K562 (cell line): ENCODE measurements around the gene LSM12. TPM values are rescaled to one million over a fixed set of nuclear protein-coding genes. Genes with fewer than 3 reads are reported as not detected.

Source experiments
- ATF1 ChIP-seq, 2 experiments: fragments of 450-650 bp in 1 of 2; IDR thresholded peaks; 2 replicates each; pipeline ENCODE4 v1.6.1; 2016; ENCODE audit warnings: missing compliant biosample characterization in 1 of 2, missing genetic modification characterization in 1 of 2
- CXXC5 ChIP-seq: fragments of 250-450 bp; sonication (Bioruptor Pico); IDR thresholded peaks from 2 replicates; pipeline ENCODE4 v1.8.0; 2022; ENCODE audit warnings: inconsistent platforms, mild to moderate bottlenecking, moderate library complexity
- HOXB6 ChIP-seq: fragments of 250-450 bp; sonication (Bioruptor Pico); IDR thresholded peaks from 2 replicates; pipeline ENCODE4 v1.5.1; 2022; ENCODE audit warnings: mild to moderate bottlenecking, borderline replicate concordance
- RBM22 ChIP-seq: fragments of 200-400 bp; formaldehyde crosslinking; IDR thresholded peaks from 2 replicates; pipeline ENCODE4 v1.6.1; 2018; ENCODE audit warnings: low read length, low read depth; ENCODE audit not compliant: poor library complexity, severe bottlenecking
- SAFB2 ChIP-seq: fragments of 200-400 bp; formaldehyde crosslinking; IDR thresholded peaks from 2 replicates; pipeline ENCODE4 v1.6.1; 2018; ENCODE audit warnings: borderline replicate concordance, low read length, low read depth, moderate library complexity; ENCODE audit not compliant: severe bottlenecking
- TAF9B ChIP-seq: fragments of 450-650 bp; IDR thresholded peaks from 2 replicates; pipeline ENCODE4 v1.6.1; 2018; ENCODE audit warnings: mild to moderate bottlenecking; ENCODE audit not compliant: partially characterized antibody
- U2AF2 ChIP-seq: fragments of 200-400 bp; formaldehyde crosslinking; optimal IDR thresholded peaks from 2 replicates; pipeline ENCODE3; 2017; ENCODE audit warnings: low read depth, mild to moderate bottlenecking, low read length
- ZFPM2 ChIP-seq: fragments of 250-450 bp; sonication (Bioruptor Pico); IDR thresholded peaks from 2 replicates; pipeline ENCODE4 v1.5.1; 2022; ENCODE audit warnings: mild to moderate bottlenecking
- ZNF695 ChIP-seq: fragments of 450-650 bp; formaldehyde crosslinking; IDR thresholded peaks from 2 replicates; pipeline ENCODE4 v1.4.0; 2020; ENCODE audit warnings: mild to moderate bottlenecking, moderate library complexity
- ZSCAN32 ChIP-seq: fragments of 450-650 bp; formaldehyde crosslinking; IDR thresholded peaks from 2 replicates; pipeline ENCODE4 v1.4.0; 2020; ENCODE audit warnings: mild to moderate bottlenecking, moderate library complexity
- polyA plus RNA-seq, 8 experiments: library from polyadenylated mRNA; depleted of rRNA in 4 of 8; stranded (reverse) in 5 of 8; unstranded in 3 of 8; fragments of >200 nt; fragmentation: Nextera tagmentation in 2 of 8; fragmentation: Illumina TruSeq in 1 of 8; extraction: Ambion mirVana in 2 of 8; extraction: Trizol in 1 of 8; gene quantifications; 2 replicates each; pipeline versions ENCODE4 v1.2.1 to v1.2.3, GENCODE V29; 2011 to 2014; ENCODE audit warnings: inconsistent platforms in 1 of 8, missing spikeins in 1 of 8
- total RNA-seq, 7 experiments: library from RNA; depleted of rRNA in 6 of 7; stranded (reverse); fragments of >200 nt in 6 of 7; fragmentation: Illumina TruSeq in 2 of 7; extraction: Trizol in 2 of 7; gene quantifications; 2 replicates each; pipeline versions ENCODE4 v1.2.1 to v1.2.3, GENCODE V29; 2011 to 2021; ENCODE audit warnings: low replicate concordance in 1 of 7
- TF ChIP-seq, protein P1 (sequence below): fragments of 200-600 bp; sonication (generic); IDR thresholded peaks from one replicate; pipeline ENCODE4 v1.6.1; 2012; ENCODE audit warnings: mild to moderate bottlenecking, low read depth, low read length, inconsistent platforms
- TF ChIP-seq, protein P2 (sequence below): IDR thresholded peaks from 3 replicates; pipeline ENCODE4 v1.6.1; 2011; ENCODE audit warnings: borderline replicate concordance, mild to moderate bottlenecking; ENCODE audit not compliant: insufficient read length, insufficient read depth

Gene LSM12
- total and polyA plus RNA-seq, 9 of the 15 experiments (the other 6 are each of a cell fraction or from before 2014, with no cell fraction given) = 53.0 to 258 (median 89.3) TPM

DNA sequence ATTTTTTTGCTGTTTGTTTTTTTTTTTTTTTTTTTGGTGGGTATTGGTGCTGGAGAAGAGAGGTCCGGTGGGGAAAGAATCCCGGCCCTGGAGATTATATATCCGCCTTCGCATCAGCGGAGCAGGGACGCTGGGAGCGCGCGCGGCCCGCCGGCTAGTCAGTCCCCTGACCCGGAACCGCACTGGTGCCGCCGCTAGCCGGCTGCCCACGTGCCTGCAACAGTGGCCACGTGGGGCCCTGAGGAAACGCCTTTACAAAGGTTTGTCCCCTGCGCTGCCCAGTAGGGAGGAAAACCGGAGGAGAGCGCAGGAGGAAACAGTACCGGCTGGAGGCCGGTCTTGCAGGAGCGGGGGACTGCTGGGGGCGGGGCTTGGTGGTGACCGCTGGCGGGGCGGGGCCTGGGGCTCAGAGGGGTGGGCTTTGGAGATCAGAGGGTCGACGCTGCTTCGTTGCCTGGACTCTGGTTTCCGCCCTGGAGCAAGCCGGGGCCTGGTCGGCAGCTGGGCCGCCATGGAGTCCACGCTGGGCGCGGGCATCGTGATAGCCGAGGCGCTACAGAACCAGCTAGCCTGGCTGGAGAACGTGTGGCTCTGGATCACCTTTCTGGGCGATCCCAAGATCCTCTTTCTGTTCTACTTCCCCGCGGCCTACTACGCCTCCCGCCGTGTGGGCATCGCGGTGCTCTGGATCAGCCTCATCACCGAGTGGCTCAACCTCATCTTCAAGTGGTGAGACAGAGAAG, 4.2 kb upstream of the LSM12 start, which contains the start of gene G6PC3 (continued):
- TF ChIP-seq, protein P1, sequence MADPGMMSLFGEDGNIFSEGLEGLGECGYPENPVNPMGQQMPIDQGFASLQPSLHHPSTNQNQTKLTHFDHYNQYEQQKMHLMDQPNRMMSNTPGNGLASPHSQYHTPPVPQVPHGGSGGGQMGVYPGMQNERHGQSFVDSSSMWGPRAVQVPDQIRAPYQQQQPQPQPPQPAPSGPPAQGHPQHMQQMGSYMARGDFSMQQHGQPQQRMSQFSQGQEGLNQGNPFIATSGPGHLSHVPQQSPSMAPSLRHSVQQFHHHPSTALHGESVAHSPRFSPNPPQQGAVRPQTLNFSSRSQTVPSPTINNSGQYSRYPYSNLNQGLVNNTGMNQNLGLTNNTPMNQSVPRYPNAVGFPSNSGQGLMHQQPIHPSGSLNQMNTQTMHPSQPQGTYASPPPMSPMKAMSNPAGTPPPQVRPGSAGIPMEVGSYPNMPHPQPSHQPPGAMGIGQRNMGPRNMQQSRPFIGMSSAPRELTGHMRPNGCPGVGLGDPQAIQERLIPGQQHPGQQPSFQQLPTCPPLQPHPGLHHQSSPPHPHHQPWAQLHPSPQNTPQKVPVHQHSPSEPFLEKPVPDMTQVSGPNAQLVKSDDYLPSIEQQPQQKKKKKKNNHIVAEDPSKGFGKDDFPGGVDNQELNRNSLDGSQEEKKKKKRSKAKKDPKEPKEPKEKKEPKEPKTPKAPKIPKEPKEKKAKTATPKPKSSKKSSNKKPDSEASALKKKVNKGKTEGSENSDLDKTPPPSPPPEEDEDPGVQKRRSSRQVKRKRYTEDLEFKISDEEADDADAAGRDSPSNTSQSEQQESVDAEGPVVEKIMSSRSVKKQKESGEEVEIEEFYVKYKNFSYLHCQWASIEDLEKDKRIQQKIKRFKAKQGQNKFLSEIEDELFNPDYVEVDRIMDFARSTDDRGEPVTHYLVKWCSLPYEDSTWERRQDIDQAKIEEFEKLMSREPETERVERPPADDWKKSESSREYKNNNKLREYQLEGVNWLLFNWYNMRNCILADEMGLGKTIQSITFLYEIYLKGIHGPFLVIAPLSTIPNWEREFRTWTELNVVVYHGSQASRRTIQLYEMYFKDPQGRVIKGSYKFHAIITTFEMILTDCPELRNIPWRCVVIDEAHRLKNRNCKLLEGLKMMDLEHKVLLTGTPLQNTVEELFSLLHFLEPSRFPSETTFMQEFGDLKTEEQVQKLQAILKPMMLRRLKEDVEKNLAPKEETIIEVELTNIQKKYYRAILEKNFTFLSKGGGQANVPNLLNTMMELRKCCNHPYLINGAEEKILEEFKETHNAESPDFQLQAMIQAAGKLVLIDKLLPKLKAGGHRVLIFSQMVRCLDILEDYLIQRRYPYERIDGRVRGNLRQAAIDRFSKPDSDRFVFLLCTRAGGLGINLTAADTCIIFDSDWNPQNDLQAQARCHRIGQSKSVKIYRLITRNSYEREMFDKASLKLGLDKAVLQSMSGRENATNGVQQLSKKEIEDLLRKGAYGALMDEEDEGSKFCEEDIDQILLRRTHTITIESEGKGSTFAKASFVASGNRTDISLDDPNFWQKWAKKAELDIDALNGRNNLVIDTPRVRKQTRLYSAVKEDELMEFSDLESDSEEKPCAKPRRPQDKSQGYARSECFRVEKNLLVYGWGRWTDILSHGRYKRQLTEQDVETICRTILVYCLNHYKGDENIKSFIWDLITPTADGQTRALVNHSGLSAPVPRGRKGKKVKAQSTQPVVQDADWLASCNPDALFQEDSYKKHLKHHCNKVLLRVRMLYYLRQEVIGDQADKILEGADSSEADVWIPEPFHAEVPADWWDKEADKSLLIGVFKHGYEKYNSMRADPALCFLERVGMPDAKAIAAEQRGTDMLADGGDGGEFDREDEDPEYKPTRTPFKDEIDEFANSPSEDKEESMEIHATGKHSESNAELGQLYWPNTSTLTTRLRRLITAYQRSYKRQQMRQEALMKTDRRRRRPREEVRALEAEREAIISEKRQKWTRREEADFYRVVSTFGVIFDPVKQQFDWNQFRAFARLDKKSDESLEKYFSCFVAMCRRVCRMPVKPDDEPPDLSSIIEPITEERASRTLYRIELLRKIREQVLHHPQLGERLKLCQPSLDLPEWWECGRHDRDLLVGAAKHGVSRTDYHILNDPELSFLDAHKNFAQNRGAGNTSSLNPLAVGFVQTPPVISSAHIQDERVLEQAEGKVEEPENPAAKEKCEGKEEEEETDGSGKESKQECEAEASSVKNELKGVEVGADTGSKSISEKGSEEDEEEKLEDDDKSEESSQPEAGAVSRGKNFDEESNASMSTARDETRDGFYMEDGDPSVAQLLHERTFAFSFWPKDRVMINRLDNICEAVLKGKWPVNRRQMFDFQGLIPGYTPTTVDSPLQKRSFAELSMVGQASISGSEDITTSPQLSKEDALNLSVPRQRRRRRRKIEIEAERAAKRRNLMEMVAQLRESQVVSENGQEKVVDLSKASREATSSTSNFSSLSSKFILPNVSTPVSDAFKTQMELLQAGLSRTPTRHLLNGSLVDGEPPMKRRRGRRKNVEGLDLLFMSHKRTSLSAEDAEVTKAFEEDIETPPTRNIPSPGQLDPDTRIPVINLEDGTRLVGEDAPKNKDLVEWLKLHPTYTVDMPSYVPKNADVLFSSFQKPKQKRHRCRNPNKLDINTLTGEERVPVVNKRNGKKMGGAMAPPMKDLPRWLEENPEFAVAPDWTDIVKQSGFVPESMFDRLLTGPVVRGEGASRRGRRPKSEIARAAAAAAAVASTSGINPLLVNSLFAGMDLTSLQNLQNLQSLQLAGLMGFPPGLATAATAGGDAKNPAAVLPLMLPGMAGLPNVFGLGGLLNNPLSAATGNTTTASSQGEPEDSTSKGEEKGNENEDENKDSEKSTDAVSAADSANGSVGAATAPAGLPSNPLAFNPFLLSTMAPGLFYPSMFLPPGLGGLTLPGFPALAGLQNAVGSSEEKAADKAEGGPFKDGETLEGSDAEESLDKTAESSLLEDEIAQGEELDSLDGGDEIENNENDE = no peak
- TF ChIP-seq ZFPM2 (no peak), RBM22 (no peak), ZSCAN32 (CRISPR knock-in tag) (no peak), ATF1 (CRISPR knock-in tag; IDR thresholded peaks at IDR 0.05) (no peak), ATF1 (tag; IDR thresholded peaks at IDR 0.05) (0 out of 2 replicates have a peak, but pooled peaks have one; percentile 39), SAFB2 (no peak), U2AF2 (no peak), ZNF695 (CRISPR knock-in tag) (no peak), TAF9B (no peak), CXXC5 (CRISPR knock-in tag) (peak; percentile 96), HOXB6 (no peak)
- TF ChIP-seq, protein P2, sequence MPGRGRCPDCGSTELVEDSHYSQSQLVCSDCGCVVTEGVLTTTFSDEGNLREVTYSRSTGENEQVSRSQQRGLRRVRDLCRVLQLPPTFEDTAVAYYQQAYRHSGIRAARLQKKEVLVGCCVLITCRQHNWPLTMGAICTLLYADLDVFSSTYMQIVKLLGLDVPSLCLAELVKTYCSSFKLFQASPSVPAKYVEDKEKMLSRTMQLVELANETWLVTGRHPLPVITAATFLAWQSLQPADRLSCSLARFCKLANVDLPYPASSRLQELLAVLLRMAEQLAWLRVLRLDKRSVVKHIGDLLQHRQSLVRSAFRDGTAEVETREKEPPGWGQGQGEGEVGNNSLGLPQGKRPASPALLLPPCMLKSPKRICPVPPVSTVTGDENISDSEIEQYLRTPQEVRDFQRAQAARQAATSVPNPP = no peak
